NCI-H446 treated with DMSO at 0.1 percent for 48 hours (cell line): ENCODE results near the gene PRLR.
"Not testable (repeated sequence)": the region's sequence is repeated elsewhere in the genome, so short reads cannot be mapped to it uniquely, and the experiment has no call there.

ENCODE experiments used
- DNase-seq: peaks from one replicate; lab custom pipeline; 2025; lab: John Stamatoyannopoulos, UW

PRLR gene

DNA sequence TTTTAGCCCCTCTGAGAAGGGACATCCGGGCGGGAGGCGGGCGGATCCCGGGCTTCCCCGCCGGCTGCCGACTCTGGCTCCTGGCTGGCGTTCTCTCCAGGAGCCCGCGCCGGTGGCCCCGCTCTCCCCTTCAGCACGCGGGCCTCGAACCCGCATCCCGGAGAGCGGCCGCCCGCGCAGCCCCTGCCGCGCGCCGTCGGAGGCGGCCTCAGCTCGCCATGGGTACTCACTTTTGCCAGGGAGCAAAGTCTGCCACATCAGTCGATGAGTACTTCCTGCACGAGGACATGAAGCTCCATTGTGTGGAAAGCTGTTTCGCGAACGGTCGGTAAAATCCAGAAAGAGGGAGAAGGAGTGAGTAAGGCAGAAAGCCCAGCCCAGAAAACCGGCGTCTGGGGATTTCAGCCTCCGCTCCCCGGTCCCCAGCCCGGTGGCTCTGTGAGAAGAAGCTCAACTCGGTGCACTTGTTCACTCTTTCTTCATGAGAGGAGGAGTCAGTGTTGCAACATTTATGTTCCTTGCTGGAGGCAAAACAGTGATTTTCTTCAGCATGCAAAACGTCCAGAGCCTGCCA lies at the start of gene PRLR:
Gene PRLR (minus strand): TSS at position 450 of the 574 bp plus-strand sequence. CDS start 140,867 bp downstream, outside the sequence.
- DNase-seq: no peak

DNA sequence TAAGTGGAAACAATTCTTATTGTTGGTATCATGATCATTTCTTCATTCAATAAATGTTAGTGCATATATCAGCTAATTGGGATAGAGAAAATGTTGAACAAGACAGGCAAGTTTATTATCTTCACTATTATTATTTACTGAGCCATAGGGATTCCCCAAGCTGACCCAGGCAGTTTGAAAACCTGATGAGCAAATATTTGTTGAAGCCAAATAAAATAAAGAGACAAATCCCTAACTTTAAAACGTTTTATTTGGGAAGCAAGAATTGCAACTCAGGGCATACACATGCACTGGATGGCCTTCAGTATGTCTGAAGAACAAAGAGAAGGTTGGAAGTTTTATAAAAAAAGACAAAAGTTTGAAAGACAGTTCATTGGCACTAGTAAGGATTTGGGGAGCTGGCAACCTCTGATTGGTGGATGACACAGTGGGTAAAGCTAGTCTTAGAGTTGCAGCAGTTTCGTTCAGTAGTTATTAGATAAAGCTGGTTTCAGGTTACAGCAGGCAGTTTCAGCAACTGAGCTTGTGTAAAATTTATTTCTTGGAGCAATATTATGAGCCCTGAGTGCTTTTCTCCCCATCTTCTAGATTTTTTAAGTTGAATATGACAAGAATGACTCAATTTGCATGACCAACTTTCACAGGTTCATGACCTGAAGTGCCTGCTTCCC lies 44.7 kb upstream of the PRLR start:
- DNase-seq: no peak

DNA sequence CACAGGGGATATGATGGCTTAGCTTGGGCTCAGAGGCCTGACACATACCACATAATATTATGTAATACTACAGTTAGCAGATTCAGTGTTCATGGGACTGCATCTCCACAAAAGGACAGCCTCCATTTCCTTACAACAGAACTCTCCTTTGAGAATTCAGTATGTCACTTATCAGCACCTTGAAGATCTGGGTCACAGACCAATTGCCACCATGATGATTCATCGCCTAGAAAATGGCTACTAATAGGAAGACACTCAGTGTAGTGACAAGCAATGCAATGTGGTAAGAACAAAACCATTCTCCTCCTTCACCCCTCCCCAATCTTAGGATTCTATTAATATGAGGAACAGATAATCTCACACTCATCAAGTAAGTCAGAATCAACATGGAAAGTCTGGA lies 38.7 kb upstream of the PRLR start:
- no peak for DNase-seq

- DNase-seq: no peak
Observed at GRCh38 chr5:35266276-35266675, 36.0 kb upstream of the PRLR start.

DNA sequence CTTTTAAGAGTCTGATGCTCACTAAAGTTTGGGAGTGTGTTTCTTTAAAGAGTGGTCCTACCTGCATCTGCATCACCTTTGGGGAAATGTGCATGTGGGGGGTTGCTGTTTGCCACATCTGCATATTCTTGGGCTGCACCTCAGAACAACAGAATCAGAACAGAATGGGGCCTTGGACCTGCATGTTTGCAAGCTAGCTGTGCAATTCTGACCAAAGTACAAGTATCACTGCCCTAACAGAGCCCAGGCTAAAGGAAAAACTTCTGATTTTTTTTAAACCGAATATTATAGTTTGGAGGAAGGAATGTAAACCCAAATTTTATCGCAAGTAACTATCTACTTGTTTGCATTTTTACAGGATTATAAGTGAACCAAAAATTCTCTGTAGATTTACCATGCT lies 34.2 kb upstream of the PRLR start:
- no peak for DNase-seq

GRCh38 chr5:35263266-35263877 lies 33.1 kb upstream of the PRLR start:
- no peak for DNase-seq

- DNase-seq: no peak
Observed at GRCh38 chr5:35253582-35253981, 23.3 kb upstream of the PRLR start.

GRCh38 chr5:35252963-35253362 lies 22.7 kb upstream of the PRLR start:
- no peak for DNase-seq

GRCh38 chr5:35248843-35249780 lies 18.8 kb upstream of the PRLR start:
- no peak for DNase-seq

DNA sequence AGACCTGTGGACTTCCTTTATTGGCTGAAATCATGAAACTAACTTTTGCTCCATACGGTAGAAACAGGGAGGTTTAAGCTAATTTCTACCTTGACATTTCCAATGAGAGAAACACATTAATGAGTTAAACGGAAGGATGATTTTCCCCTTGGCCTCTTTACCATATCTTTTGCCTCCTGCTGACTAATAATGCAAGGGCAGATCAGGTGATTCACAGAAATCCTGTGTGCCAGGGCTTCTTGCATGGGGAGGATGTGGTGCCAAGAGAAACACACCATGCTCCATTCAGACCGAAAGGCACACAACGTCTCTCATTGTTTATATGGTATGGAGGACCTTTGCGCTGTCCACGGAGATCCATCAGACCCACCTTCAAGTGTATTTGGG lies 17.4 kb upstream of the PRLR start:
- peak; percentile 99 for DNase-seq

DNA sequence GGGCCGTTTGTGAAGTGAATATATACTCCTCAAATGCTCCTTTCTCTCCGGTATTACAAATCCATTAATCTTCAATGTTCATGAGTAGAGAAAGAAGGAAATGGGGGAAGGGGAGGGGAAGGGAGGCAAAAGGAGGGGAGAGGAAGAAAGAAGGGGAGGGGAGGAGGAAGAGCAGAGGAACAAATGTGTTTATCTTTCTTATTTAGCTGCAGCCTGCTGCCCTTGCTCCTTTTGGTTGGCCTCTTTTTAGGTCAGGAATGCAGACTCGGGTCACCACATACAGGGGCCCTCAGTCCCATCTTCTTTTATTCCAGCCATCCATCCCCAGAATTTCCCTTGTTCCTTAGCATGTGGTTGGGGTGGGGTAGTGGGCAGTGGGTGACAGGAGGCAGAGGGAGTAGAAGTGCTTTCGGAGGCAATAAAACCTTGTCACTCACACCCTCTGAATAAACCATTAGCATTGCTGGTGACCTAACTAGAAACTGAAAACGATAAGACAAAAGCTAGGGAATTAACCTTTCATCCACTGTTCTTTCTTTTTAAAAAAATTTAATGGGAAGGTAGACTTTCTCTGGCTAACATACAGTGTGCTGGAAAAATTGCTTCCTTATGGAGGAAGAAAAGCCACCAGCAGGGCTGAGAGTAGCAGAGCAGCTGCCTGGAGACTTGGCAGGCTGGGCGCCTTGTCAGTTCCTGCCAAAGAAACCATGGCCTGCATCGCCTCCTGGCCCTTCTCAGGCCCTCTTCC lies 16.8 kb upstream of the PRLR start:
- DNase-seq: peak; percentile 99

GRCh38 chr5:35246411-35246810 lies 16.1 kb upstream of the PRLR start:
- DNase-seq: peak; percentile 46

DNA sequence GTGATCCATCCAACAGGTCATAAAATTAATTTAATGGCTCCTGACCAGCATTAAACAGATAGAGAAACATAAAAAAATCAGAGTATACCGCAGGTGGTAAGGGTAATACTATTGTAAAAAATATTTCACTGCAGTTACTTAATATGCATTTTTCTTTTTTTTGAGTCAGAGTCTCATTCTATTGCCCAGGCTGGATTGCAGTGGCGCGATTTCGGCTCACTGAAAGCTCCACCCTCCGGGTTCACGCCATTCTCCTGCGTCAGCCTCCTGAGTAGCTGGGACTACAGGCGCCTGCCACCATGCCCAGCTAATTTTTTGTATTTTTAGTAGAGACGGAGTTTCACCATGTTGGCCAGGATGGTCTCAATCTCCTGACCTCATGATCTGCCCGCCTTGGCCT lies 15.1 kb upstream of the PRLR start:
- DNase-seq: not testable (repeated sequence)

DNA sequence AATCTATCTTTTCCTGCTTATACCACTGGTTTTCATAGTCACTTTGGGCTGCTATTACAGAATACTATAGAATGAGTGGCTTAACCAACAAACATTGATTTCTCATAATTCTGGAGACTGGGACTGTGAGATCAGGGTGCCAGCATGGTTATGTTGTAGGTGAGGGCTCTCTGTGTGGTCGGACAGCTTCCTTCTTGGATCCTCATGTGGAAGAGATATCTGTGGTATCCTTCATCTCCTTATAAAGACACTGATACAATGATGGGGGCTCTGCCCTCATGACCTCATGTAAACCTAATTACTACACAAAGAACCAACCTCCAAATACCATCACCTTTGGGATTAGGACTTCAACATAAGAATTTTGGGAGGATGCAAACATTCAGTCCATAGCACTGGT lies 13.9 kb upstream of the PRLR start:
- no peak for DNase-seq

DNA sequence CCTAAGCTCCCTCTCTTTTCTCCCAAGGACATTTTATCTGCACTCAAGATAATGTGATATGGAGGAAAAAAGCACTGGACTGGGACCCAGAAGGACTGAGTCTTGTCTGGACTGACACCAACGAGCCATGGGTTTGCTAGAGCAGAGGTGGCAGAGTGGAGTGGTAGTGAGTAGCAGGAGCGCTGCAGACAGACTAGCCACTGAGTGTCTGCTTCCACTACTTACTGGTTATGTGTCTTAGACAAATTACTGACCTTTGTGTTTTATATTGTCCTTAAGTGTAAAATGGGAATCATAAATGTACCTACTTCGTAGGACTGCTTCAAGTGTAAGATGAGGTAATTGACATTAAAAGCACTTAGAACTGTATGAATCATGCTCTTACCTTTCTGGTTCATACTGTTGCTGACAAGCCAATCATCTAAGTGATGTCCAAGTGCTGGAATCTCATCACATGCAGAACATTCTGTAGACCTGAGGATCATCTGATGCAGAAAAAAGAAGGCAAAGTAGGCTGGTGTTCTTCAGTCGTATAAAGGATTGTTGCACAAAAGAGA lies 12.5 kb upstream of the PRLR start:
- no peak for DNase-seq

DNA sequence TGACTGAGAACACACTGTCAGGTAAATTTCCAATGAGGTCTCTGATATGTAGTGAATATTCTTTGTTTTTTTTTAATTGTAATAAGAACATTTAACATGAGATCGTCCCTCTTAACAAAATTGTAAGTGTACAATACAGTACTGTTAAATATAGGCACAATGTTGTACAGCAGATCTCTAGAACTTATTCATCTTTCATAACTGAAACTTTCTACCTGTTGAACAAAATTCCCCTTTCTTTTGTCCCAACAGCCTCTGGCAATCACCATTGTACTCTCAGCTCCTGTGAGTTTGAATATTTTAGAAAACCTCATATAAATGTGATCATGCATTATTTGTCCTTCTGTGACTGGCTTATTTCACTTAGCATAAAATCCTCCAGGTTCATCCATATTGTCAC lies 10.6 kb upstream of the PRLR start:
- DNase-seq: no peak

DNA sequence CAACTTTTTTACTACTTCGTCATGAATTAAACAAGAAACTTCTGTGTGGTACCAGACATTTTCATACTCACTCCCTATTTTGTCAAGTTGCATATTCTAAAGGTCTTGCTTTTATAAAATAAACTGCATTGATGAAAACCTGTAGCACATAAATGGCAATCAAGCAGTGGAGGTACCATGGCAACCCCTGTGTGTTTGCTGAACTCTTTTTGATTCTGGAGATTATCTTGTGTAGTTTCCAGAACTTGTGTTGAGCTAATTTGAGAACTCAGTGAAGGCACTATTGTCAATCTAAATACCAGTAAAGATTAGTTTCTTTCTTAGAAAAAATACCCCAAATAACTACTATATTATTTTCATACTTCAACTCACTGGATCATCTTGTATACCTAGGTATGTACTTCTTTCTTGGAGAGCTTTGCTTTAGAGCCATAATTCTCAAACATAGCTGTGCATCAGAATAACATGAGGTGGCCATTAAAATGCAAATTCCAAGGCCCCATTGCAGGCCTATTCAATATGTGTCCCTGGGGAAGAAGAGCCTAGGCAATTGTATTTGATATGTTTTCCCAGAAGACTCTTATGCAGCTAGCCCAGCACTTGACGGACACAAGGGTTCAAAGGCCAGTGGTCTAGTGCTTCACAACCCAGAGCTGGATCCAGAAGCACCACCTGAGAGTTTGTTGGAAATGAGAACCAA lies 9.8 kb upstream of the PRLR start:
- no peak for DNase-seq

DNA sequence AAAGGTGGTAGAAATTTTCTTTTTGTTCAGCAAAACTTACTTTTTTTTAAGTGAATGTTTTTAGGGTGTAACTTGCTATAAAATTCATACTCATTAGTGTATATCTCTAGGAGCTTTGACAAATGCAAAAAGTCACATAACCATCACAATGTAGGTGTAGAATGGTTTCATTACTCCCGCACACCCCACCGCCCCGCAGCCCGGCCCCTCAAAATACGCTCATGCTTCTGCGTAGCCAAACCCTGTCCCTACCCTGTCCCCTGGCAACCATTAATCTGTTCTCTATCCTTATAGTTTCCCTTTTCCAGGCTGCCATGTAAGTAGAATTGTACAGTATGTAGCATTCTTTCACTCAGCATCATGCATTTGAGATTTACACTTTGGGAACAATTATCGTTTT lies 9.2 kb upstream of the PRLR start:
- DNase-seq: no peak

DNA sequence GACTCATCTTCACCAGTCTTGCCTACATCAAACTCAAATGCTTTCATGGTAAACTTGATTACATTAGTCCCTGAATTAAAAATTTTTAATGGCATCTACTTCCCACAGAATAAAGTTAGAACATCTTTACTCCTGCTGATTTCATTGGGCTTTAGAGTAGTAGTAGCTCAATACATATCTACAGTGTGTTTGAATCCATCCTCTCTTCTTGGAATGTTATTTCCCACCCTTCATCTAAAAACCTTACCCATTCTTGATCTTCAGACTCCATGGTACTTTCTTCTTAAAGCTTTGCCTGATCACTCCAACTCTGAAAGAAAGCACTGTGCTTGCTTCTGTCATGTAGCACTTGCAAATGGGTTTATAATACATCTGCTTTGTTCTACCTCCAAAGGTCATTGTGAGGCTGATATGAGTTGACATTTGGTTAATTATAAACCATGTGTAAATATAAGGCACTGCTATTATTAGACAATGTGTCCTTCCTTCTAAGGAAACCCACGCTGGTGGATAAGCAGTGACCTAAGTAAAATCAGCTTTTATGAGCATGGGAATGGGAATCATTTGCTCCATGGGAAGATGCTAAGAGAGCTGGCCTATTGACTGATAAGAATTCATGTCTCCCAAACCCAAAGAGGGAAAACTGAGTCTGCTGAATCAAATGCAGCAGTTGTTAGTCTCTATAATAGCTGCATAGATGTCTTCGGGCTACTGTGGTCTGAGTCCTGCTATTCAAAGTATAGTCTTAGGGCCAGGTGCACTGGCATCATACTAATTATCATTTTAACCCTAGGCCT lies 7.5 kb upstream of the PRLR start:
- DNase-seq: no peak

DNA sequence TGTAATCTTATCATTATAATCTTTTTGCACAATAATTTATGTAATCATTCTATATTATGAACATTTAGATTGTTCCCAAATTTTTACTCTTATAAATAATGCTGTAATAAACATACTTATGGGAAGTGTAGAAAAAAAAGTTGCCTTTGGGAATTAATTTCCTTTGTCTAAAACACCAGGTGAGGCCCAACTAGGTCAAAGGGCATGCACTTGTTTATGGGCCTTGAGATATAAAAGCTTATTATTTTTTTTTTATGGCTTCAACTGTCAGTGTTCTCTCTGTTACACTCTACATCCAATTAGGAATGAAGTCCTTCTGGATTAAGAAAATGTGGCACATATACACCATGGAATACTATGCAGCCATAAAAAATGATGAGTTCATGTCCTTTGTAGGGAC lies 6.5 kb upstream of the PRLR start:
- no peak for DNase-seq
